ENCODE measurements around the gene LRP1B.

LRP1B gene

DNA sequence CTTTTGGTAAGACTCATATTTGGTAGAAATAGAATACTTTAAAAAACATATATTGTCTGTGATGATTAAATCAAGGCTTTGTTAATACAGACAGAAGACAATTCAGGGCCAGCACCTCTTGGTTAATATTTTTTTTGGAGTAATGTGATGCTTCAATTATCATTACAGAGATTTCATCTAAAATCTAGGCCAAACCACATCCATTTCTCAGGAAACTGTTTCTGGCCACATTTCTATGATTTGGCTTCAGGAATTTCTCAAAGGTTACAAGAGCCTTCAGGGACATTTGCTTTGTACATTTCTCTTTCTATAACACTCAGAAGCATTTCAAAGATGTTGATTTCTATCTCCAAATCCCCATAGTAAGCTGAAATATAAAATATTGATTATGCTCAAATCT lies 614.9 kb downstream of the LRP1B start:
- DNase-seq (ENCODE audit: low spot score): no peak

DNA sequence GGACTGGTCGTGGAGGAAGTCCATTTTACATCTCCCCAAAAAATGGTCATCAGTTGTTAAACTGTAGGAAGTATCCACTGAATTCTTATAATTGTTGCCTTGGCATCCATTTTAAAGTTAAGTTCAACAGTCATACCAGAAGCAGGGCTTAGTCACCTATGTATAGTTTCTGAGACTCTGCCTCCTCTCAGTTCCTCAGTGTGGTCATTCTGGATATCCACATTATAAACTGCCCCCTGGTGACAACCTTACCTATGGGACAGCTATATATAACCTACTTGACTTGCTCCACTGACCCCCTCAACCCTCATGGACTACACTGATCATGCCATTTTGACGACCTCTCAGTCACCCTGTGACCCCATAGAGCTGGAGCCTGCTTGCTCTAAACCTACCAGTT lies 617.0 kb downstream of the LRP1B start:
- no peak for DNase-seq (ENCODE audit: low spot score)

DNA sequence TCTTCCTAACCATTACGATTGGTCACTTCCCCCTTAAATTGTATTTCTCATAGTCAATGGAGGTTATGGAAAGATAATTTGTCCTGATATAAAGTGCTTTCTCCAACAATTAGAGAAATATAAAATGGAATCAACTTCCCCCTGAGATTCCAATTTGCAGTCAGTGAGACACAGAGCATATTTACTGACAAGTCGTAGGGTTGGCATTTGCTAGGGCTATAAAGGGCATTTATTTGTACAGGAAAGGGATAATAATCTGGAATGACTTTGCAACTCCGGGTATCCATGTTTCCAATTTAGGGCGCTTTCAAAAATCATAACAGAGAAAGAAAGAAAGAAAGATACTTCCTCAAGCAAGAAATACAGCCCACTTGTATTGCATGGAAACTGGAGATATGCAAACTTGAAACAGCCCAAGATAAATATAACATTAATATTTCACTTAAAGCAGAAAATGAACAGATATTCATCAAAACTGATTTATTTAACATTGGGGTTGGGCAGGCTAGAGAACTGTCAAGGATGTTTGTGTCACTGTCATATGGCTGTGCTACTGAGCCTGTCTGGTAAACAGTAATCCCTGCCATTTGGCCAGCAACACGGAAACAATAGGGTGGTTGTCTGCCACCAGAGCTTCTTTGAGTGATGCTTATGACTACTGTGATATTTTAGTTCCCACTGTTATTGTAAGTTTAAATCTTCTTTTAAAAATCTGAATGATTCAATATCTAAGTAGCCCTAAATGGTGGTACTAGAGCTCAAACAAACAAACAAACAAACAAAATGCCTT lies 621.8 kb downstream of the LRP1B start:
- DNase-seq (ENCODE audit: low spot score): no peak

DNA sequence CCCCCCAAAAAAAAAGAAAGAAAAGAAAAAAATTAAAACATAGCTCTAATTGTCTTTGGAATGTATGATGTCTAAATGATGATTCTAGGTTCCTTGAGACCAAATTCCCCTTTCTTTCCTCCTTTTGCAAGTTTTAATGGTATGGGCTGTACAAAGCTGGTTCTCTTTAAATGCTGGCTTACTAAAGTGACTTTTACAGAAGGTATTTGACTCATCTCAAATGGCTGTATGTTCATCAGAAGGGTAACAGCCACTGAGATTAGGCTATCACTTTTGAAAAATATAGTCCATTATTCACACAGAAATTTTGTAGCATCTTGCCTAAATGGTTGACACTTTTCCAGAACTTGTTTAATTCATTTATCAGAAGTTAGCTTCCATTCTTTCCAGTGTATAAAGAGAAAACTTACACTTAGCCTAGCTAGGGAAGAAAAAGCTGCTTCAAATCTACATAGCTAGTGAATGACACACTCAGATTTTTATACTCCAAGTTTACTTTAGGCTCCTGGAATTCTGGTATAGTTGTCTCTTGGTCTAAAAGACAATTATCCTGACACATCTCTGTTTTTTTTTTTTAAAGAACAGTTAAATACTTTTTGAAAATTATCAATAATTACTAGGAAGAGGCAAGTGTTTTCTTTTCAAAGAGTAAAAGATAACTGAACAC lies 622.6 kb downstream of the LRP1B start:
- no peak for DNase-seq (ENCODE audit: low spot score)

DNA sequence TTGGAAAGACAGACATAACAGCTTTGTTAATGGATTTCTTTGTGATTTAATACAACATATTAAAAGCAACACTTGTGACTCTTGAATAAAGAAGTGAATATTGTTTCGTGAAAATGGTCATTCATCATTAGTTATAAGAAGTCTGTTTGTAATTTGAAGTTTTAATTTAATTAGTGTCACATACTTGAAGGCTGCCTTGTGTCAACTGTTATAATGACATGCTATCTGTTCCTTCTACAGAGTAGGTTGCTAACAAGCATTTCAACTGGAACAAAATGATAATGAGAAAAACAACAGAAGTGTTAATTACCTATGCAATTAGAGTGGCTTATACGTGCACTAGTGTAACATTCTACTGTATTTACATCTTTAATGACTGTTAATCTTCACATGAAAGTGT lies 624.7 kb downstream of the LRP1B start:
- no peak for DNase-seq (ENCODE audit: low spot score)

GRCh38 chr2:141501752-141502151 lies 629.1 kb downstream of the LRP1B start:
- no peak for DNase-seq (ENCODE audit: low spot score)

- DNase-seq (ENCODE audit: low spot score): no peak
Measured at GRCh38 chr2:141499123-141499522, 631.7 kb downstream of the LRP1B start.

GRCh38 chr2:141498561-141498960 lies 632.3 kb downstream of the LRP1B start:
- no peak for DNase-seq (ENCODE audit: low spot score)

DNA sequence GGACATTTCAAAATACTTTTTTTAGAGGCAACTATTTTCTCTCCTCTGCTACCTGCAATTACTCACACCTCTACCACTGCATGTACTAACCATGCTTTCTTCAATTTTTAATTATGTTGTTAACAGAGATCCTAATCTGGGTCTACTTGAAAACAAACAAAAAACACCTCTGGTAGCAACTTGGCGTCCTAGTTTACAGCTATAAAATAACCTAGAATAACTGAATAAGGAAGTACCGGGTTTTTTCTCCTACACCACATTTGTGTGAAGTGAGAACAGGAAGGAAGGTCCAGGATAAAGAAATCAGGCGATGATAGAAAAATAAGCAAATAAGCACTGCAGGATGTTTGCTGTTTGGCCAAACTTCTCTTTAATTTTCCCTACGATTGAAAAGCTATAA lies 633.5 kb downstream of the LRP1B start:
- no peak for DNase-seq (ENCODE audit: low spot score)

DNA sequence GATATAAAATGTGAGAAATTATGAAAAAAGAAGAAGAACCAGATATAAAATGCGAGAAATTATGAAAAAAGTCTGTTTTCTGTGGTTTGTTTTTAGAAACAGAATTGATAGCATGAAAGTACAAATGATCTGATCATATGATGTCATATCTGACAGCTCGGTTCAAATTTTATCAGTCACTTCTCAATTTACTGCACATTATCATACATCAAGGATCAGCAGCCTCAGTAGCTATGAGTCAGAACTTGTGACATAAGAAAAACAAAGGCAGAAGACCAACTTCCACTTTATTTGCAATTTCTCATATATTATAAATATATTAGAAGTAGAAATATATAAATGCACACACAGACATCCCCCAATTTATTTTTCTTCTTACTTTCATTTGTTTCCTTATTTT lies 634.0 kb downstream of the LRP1B start:
- DNase-seq (ENCODE audit: low spot score): no peak

GRCh38 chr2:141493936-141494335 lies 636.9 kb downstream of the LRP1B start:
- DNase-seq (ENCODE audit: low spot score): no peak

DNA sequence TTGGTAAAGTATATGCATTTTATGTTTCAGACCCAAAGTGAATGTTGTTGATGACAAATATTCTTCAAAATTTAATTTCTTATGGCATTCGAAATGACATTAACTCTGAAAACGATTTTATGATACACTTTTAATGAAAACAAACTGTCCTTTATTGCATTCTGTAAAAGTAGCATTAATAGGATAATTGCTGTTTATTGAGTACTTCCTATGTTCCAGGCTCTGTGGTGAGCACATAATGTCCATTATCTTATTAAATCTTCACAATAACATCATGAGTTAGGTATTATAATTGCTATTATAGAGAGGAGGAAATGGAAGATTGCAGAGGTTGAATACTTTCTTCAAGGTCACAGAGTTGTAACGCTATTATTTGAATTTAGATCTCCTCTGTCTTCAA lies 638.0 kb downstream of the LRP1B start:
- DNase-seq (ENCODE audit: low spot score): no peak

DNA sequence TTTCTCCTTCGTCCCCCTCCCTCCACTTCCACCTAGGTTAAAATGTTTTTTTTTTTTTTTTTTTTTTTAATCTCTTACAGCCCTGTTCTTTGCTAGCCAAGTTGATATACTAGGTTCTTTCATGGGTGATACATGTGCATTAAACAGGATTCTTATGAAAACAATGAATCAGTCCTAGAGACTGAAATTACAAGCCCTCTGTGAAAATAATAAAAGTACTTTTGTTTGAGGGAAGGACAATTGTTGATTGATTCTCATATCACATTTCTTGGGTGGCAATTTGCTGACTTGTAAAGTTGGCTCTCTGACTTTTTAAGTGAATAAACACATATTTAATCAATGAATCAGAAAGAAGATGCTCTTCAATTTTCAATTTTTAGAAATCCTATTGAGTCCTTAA lies 639.9 kb downstream of the LRP1B start:
- DNase-seq (ENCODE audit: low spot score): no peak

DNA sequence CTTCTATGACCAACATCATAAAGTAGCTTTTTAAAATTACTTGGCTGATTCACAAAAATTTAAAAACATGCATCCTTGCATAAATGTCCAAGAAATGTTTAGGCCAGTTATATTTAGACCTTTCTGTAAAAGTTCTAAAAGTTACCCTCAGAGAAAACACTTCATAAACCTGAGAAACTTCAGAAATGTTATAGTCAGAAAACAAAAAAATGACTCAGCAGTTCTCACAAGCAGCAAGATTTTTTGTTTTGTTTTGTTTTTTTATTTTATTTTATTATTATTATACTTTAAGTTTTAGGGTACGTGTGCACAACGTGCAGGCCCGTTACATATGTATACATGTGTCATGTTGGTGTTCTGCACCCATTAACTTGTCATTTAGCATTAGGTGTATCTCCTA lies 648.1 kb downstream of the LRP1B start:
- DNase-seq (ENCODE audit: low spot score): no peak

GRCh38 chr2:141475801-141476200 lies 655.0 kb downstream of the LRP1B start:
- no peak for DNase-seq (ENCODE audit: low spot score)

DNA sequence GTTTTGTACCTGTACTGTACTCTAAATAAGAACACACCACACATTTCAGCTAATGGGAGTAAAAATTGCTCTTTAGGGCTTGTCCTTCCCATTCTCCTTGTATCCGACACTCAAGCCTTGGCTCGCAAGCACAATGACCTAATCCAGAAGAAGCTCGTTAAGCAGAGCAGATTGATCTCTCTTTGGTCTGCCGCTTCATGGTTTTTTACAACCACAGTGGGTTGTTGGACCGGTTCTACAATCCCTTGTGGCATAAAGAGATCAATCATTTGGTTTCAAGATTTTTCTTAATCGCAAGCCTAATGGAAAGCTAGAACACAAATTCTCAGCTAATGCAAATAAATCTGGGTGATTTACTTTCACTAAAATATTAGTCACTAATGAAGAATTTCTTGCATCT lies 662.1 kb downstream of the LRP1B start:
- DNase-seq (ENCODE audit: low spot score): no peak

DNA sequence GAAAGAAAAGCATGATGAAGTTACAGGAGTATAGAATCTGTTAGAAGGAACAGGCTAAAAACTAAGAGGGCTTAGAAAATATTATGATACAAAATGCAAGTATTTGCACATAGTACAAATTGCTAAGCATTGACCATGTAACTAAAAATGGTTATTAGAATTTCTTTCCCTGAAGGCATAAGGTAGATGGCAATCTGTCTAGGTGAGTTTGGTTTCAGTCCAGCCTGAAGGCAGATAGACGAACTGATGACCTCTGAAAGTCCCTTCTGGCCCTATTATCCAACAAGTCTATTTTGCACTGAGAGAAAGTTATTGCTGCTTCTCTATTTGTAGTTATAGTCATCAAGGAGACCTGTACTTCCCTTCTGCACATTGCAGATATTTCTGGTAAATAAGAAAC lies 663.5 kb downstream of the LRP1B start:
- no peak for DNase-seq (ENCODE audit: low spot score)

- no peak for DNase-seq (ENCODE audit: low spot score)
Measured at GRCh38 chr2:141464995-141465394, 665.8 kb downstream of the LRP1B start.

DNA sequence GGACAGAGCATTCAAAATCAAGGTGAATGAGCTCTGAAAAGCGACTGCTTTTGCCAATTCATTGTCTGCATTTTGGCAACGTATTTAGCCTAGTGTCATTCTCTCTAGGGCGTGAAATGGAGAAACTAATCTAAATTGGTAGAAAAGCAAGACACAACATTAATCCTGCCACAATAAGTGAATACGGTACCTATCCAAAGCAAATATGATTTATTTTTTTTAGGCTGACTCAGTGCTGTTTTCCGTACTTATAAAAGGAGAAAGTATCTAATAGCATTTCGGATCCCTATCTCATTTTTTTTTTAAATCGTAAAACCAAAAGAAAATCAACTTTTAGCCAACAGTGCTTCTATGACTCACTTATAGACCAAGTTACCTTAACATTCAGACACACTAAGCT lies 672.5 kb downstream of the LRP1B start:
- no peak for DNase-seq (ENCODE audit: low spot score)

DNA sequence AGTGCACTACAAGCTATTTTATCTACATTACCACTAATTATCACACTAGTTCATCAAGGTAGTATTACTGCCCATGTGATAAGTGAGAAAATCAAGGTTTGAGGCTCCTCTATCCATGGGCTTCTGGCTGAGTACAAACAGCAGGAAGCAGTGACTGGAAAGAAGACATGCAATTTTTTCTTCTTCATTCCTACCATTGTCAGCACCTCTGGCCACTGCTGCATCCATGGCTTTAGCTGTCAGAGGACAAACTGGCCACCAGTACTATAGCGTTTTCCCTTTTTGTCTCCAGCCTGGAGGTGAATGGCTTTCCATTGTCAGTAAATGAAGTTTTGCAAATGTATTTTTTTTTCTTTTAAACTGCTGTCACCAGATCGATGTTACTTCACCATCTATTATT lies 674.9 kb downstream of the LRP1B start:
- no peak for DNase-seq (ENCODE audit: low spot score)

DNA sequence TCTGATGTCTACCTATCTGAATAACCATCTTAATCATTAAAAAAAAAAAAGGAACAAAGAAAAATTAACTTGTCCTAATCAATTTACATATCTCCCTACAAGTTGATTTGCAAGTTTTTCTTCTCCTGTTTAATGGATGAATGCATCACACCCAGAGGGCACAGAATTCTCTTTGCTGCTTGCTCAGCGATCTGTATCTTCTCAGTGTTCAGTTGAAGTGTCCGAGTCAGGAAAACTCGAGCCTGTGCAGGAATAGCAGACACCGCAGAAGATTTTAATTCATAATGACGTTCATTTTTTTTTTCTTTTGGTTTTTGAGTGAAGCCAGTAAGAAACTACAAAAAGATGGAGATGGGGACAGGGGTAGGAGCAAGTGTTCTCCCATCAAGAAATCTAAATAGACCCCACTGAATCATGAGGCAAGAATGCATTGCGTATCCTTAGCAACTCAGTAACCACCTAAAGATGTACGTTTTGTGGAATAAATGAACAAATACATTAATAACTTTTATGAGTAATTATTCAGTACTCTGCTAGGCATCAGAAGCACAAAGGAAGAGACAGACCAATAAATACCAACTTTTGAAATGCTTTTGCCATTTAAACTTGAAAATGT lies 675.5 kb downstream of the LRP1B start:
- no peak for DNase-seq (ENCODE audit: low spot score)

- DNase-seq (ENCODE audit: low spot score): no peak
Measured at GRCh38 chr2:141440072-141440635, 690.7 kb downstream of the LRP1B start.

DNA sequence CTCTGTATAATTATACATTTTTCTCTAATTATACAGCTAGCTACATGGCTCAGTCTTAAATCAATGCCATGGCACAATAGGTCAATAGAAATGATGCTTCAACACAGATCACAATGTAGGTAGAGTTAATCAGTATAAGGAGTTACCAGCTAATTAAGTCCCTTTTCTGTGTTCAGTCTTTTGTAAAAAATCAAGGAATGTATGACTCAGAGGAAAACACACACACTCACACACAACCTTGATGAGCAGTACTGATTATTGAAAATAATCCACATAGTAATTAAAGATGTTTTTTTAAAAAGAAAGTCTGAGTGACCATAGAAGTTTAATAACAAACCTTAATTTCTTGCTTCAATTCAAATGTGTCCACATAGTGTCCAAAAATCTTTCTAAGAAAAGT lies 691.3 kb downstream of the LRP1B start:
- no peak for DNase-seq (ENCODE audit: low spot score)
